Left renal pelvis (tissue), 4 donors: Measurements from ENCODE around the gene RHEB. TPM values are rescaled to one million over a fixed set of nuclear protein-coding genes. Genes with fewer than 3 reads are reported as not detected.

Source experiments
- DNase-seq, 4 donors: peaks; one replicate each; pipeline ENCODE4 v3.0.0-alpha.2; 2013; ENCODE audit warnings: low read depth in 4 of 4, low spot score in 3 of 4
- polyA plus RNA-seq, 4 donors: library from polyadenylated mRNA; unstranded; fragments of 120-200 nt; gene quantifications; one replicate each; pipeline ENCODE4 v1.2.1, GENCODE V29; 2013; ENCODE audit not compliant: insufficient read length in 4 of 4

The RHEB gene
- polyA plus RNA-seq, 4 donors, result 124 to 168 (median 145) TPM

DNA sequence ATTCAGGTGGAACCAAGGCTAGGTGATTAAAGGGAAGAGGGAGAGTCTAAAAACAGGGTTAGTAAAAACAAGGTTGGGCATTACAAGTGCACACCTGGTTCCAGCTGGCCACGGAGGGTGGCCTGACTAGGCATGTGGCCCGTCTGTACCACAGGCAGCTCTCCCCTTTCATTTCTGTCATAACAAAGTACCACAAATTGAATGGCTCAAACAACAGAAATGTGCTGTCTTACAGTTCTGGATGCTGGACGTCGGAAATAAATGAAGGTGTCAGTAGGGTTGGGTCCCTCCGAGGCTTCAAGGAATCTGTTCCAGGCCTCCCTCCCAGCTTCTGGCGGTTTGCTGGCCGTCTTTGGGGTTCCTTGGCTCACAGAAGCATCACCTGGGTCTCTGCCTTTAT is 96.5 kb downstream of the RHEB start:
- no peak for DNase-seq

DNA sequence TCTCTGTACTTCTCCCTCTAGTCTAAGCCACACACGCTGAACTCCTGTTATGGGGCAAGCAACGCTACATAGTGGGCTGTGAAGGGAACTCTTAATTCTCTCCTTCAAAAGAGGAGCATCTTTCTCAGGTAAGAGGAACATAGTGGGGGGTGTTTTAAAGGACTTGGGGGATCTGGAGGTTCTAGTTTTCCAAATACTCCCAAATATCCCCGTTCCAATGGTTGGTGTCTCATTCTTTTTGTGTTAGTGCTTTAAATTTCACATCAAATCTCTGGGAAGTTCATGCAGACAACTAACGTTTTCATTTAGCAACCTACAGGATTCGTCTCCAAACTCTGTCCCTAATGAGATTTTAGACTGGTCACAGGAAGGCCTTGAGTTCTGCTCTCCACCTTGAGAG is 97.5 kb downstream of the RHEB start:
- DNase-seq, result no peak

DNA sequence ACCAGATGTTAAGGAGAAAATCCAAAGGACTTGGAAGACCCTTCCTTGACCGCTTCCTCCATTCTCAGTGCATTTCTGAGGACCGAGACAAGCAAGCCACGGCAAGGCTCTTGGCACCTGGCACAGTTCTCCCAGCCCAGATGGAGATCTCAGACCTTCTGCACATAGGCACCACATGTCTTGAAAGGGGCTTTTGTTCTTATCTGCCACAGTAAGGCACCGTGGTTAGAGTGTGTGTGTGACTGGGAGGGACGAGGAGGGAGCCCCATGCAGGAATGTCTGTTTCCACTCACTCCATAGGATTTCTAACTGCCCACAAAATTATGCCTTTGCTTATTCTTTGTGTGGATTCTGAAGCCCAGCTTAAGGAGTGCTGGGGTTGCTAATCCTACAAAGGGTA is 99.6 kb downstream of the RHEB start:
- no peak for DNase-seq

DNA sequence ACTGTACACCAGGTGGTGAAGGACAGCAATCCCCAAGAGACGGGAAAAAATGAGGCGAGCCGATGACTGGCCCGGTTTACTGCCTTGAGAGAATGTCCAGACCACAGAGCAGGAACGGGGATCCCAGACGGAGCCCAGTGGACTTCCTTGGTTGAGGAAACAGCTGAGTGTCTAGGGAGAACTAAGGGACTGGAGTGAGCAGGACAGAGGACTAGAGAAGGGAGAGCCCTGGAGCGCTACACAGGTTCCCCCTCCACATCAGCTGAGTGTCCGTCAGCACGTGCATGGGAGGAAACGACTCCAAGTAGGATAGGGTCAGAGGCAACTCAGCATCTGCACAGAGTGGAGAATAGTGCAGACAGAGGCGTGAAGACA is 102.8 kb downstream of the RHEB start:
- no peak for DNase-seq

DNA sequence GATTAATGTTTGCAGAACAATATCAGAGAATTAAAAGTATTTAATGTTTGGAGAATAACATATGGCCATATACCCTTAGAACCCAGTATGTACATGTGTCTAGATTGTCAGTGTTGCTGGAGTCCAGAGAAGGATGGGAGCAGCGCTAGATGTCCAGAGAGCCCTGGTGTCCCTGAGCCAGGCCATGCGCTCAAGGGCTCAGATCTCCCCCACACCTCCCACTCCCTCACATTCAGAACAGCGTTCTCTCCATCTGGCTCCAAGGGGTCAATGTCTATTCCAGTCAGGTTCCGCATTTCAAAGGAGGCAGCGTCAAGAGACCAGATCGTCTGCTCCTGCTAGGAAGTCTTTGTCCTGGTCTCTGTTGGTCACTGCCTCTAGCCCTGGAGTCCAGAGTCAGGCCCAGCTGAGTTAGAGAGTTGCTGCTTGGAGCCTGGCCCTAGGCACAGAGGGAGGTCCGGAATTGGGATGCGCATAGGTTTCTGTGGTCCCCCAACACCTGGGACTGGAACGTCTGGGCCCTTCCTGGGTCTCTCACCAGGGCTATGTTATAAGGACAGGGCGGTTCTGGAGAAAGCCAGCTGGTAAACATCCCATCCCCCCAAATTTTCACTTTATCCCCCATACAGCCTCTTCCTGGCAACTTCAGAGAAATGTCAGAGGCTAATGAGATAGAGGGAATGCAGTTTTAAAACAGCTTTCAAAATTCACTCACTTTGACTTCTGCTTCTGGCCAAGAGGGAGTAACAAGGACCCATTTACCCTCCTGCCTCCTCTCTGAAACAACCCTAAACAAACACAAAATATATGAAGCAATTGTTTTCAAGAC is 103.4 kb downstream of the RHEB start:
- DNase-seq, result no peak

Other genes with a start within 250 kb of the RHEB start
- gene NUB1, start 178.1 kb downstream of the RHEB start, polyA plus RNA-seq, result 10 to 100 TPM; 76.2 to 95.4 (median 85.2) TPM
- 10 to 100 TPM; 17.1 to 48.1 (median 26.0) TPM for gene WDR86, start 109.9 kb downstream of the RHEB start, polyA plus RNA-seq
- gene CRYGN, start 79.8 kb downstream of the RHEB start, polyA plus RNA-seq, result 1 to 10 TPM in 3 of 4 donors, under 1 TPM in 1; 0.31 to 4.0 (median 2.6) TPM